GM19397 (cell line): Measurements from ENCODE around the gene NRN1L.
"Not testable (repeated sequence)": the region's sequence is repeated elsewhere in the genome, so short reads cannot be mapped to it uniquely, and the experiment has no call there.

ENCODE experiments used
- ATAC-seq: cut with Tn5 transposase; IDR thresholded peaks from one replicate; pipeline ENCODE4 v1.9.1; 2021; ENCODE audit warnings: mild to moderate bottlenecking, moderate library complexity; ENCODE audit not compliant: unreplicated experiment

The NRN1L gene

DNA sequence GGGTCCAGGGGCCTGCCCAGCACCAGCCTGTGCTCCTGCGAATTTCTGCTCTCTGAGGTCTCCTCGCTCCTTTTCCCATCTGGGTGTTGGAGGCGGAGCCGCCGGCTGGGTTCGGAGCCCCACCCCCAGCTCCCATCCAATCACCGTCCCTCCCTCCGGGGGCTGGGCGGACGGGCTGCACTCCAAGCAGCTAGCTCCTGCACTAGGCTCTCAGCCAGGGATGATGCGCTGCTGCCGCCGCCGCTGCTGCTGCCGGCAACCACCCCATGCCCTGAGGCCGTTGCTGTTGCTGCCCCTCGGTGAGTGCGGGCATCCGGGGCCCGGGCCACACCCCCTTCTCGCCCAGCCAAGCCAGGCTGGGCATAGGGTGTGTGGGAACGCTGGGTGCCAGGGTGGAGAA, at the start of gene NRN1L:
NRN1L (plus strand) TSS at position 202 of the 400 bp plus-strand sequence; CDS start at position 221, 19 bp downstream.
- no peak for ATAC-seq

DNA sequence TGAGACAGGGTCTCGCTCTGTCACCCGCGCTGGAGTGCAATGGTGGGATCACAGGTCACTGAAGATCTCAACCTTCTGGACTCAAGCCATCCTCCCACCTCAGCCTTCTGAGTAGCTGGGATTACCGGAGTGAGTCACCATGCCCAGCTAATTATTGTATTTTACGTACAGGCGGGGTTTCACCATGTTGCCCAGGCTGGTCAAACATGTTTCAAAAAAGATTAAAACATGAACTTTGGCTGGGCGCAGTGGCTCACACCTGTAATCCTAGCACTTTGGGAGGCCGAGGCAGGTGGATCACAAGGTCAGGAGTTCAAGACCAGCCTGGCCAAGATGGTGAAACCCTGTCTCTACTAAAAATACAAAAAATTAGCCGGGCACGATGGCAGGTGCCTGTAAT, 47.5 kb upstream of the NRN1L start:
- ATAC-seq = not testable (repeated sequence)

DNA sequence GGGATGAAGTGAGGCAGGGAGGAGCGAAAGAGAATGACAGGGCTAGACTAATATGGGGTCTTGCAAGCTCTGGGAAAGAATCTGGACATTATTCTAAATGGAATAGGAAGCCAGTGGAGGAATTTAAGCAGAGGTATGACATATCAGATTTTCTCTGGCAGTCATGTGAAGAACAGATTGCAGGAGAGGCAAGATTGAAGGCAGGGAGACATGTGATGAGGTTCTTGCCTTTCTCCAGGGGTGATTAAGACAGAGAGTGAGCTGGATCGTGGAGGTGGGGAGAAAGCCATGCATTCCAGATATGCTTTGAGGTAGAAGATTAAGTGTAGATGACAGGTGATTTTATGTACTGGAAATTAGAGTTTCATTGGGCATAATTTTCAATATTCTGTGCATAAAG, 46.9 kb upstream of the NRN1L start:
- no peak for ATAC-seq

DNA sequence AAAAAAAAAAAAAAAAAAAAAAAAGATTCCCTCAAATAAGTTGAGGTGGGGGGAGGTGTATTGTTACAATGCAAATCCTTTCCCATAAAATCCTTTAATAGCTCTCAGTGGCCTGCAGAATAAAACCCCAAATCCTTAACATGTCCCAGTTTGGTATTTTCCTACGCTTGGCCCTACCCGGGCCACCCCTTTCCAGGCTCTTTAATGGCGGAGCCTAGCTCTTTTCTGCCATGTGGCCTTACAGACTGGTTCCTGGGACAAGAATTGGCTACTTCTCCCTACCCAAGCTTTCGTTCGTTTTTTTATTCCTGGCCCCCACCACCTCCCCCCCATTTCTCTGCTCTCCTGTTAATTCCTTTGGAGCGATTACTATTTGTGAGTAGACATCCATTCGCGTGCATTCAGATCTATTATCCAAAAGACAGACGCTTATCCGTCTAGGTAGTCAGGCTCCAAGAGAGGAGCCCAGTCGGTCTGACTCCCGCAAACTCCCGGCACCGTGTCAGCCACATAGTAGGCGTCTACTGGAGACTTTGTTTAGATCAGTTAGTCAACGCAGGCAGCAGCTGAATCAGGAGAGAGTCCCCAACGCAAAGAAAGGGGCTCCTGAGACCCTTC, 43.4 kb upstream of the NRN1L start:
- no peak for ATAC-seq

DNA sequence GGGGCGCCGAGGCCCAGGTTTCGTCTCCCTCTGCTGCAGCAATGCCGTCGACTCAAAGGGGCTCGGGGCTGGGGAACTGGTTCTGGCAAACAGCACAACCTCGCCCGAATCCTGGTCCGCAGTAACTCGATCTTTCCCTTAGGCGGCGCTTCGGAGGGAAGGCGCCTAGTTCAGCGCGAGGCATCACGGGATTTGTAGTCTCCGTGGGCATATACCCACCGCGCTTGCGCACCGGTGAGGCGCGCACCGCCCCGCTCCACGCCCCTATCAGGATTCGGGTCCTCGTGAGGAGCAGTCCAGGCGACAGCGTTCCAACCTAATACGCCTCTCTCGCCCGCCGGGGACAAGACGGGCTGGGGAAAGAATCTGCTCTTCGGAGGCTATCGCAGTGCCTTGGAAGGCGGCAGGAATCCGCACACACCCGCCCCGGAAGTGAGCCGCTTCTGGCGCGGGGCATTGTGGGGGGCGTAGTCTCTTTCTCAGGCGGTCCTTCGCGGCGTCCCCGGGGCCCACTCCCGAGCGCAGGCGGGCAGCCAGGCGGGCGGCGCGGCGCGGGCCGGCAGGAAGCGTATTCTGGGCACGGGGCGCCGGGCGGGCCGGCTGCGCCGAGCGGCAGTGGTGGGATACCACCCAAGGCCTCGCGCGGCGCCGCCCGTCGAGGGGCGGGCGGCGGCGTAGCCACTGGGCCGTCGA, 42.7 kb upstream of the NRN1L start, which contains the start of gene THAP11:
THAP11 (plus strand) TSS at position 505 of the 693 bp plus-strand sequence. CDS start 235 bp downstream, outside the sequence.
- ATAC-seq = peak; percentile 44

DNA sequence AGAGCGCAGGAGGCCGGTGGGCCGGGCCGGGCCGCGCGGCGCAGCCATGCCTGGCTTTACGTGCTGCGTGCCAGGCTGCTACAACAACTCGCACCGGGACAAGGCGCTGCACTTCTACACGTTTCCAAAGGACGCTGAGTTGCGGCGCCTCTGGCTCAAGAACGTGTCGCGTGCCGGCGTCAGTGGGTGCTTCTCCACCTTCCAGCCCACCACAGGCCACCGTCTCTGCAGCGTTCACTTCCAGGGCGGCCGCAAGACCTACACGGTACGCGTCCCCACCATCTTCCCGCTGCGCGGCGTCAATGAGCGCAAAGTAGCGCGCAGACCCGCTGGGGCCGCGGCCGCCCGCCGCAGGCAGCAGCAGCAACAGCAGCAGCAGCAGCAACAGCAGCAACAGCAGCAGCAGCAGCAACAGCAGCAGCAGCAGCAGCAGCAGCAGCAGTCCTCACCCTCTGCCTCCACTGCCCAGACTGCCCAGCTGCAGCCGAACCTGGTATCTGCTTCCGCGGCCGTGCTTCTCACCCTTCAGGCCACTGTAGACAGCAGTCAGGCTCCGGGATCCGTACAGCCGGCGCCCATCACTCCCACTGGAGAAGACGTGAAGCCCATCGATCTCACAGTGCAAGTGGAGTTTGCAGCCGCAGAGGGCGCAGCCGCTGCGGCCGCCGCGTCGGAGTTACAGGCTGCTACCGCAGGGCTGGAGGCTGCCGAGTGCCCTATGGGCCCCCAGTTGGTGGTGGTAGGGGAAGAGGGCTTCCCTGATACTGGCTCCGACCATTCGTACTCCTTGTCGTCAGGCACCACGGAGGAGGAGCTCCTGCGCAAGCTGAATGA, 42.0 kb upstream of the NRN1L start:
- peak; percentile 9 for ATAC-seq

DNA sequence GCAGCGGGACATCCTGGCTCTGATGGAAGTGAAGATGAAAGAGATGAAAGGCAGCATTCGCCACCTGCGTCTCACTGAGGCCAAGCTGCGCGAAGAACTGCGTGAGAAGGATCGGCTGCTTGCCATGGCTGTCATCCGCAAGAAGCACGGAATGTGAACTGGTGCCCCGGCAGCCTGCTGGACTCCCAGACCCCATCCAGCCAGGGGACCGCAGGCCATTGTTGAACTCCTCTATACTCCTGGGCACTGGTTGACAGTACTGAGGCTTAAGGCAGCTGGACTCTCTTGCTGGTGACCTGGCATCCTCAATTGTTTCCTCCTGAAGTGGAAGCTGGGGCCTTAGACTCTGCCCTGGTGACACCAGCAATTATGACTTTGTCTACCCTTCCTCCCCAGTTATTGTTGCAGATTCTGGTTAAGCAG, 41.3 kb upstream of the NRN1L start:
- no peak for ATAC-seq

DNA sequence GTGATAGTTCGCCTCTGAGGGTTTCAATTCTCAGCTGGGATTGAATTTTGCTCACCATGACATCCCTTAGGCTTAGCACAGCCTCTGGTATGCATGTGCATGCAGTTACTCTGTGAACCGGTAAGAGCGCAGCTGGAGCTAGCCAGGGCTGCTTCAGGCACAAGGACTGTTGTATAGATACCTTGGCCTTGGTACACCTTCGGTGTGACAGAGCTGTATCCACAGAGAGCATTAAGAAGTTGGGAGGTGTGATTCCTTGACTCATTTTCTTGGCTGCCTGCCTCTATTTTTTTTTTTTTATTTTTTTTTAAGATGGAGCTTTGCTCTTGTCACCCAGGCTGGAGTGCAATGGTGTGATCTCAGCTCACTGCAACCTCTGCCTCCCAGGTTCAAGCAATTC, 40.2 kb upstream of the NRN1L start:
- no peak for ATAC-seq

DNA sequence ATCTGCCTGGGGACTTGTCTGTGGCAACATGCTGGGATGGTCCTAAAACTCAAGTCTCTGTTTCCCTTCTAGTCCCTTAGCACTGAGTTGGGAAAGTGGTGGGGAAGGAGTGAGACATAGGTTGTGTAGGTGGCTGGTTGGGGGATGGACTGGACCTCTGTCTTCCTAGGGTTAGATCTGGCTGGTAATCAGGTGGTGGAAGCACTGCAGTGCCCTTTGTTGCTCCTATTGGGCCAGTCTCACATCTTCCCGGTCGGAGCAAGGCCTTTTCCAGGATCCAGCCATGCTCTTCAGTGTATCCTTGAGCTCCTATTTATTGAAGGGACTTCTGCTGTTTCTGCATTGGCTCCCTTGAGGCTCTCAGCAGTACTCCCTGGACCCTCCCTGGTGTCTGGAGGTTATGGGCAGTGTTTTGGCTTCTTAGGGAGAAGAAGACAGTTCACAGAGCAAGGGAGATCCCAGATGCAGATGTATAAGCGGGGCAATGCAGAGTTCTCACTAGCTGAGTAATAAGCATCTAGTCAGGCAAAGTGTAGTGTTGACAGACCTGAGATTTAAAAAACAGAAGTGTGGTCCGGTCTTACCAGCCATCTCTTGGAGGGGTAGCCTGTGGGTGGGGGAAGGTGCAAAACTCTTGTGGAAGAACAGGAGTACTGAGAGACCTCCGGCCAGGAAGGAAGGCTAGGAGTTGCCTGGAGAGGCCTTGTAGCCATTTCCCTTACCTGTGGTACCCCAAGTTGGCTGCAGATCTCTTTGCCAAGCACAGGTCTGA, 39.2 kb upstream of the NRN1L start:
- no peak for ATAC-seq

DNA sequence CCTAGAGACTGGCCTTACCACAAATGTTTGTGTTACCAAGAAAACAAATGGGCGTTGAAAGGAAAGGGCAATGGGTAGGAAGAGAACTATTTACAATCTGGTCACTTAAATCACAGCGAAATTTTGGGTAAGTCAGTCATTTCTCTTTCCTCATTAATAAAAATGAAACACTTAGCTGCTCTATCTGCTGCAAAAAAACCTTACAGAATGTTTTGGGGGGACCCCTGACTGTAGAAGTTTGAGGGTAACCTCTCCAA, 38.7 kb upstream of the NRN1L start:
- ATAC-seq = no peak

DNA sequence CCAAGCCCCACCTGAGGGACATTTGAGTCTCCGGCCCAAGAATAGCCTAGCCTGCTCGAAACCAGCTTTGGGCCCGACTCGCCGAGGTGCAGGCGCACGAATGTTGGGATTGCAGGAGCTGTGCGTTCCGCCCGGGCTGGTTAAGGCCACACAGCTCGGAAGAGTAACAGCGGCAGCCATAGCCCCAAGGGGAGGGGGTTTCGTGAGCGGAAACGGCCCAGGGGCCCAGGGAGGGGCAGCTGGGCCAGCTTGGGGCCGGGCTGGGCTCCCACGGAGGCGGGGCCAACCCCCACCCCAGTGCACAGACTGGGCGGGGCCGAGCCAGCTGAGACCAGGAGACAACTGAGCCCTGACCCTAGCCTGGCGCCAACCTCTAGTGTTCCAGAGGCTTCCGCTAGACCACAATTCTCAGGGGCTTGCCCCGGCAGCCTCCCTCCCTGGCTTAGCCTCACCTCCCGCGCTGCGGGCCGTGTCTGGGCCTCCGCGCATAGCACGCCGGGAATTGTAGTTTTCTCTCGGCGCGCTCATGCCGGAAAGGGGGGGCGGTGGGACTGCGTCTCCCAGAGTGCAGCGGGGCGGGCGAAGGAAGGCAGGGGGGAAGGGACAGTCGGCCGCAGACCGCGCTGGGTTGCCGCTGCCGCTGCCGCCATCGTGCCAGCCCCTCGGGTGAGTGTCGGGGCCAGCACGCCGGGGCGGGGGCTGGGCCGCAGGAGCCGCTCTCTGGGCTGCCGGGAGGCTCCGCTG, 38.2 kb upstream of the NRN1L start, which contains the start of gene NUTF2:
NUTF2 (plus strand) TSS at position 614 of the 744 bp plus-strand sequence. CDS start 18,198 bp downstream, outside the sequence.
- peak; percentile 59 for ATAC-seq

DNA sequence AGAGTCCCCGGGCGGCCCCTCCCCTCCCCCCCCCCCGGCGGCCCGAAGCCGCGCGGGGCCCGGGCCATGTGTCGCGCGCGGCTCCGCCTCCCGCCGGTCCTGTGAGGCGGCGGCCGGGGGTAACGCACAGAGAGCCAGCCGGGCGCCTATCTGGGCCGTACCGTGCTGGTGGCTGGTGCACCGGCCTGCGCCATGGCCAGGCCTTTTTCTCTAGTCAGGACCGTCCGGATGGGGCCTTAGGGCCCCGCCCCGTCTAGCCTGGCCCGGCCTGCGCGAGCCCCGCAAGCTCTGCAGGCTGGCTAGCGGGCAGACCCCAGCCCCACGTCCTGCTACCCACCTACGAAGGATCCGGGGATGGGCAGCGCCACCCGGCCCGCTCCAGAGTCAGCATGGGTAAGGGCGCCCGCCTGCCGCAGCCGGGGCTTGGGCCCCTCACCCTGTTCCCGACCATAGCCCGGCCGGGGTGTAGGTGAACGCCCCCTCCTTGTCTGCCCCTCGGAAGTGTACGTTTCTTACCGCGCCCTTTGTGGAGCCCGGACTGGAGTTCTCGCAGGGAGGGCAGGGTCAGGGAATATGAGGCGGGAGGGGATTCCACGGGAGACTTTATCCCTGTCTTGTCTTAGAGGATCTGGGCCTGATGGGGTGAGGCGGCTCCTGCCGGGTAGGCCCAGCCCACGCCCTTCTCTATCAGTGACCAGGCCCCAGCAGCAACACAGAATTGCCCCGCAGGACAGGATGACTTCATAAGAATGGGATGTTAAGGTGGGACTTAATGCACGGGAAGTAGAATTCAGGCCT, 37.4 kb upstream of the NRN1L start, which contains the start of gene CENPT:
CENPT (minus strand) TSS at position 630 of the 798 bp plus-strand sequence. CDS start 13,834 bp downstream, outside the sequence.
- peak; percentile 43 for ATAC-seq

DNA sequence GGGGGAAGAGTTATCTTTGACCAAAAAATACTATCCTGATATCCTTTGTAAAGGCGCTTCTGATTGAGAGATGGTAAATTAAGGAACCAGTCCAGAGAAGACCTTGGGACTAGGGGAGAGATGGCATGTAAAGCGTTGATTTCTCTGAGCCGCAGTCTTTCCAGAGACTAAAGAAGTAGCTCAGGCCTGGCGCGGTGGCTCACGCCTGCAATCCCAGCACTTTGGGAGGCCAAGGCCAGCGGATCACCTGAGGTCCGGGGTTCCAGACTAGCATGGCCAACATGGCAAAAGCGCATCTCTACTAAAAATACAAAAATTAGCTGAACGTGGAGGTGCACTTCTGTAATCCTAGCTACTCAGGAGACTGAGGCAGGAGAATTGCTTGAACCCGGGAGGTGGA, 36.6 kb upstream of the NRN1L start:
- ATAC-seq = no peak

DNA sequence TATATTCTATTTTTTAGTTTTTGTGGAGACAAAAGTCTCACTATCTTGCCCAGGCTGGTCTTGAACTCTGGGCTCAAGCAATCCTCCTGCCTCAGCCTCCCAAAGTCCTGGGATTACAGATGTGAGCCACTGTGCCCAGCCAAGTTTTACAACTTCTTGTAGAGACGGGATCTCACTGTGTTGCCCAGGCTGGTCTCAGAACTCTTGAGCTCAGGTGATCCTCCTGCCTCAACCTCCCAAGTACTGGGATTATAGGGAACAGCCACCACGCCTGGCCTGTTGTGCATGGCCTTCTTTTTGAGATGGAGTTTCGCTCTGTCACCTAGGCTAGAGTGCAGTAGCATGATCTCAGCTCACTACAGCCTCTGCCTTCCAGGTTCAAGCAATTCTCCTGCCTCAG, 31.0 kb upstream of the NRN1L start:
- ATAC-seq = no peak

DNA sequence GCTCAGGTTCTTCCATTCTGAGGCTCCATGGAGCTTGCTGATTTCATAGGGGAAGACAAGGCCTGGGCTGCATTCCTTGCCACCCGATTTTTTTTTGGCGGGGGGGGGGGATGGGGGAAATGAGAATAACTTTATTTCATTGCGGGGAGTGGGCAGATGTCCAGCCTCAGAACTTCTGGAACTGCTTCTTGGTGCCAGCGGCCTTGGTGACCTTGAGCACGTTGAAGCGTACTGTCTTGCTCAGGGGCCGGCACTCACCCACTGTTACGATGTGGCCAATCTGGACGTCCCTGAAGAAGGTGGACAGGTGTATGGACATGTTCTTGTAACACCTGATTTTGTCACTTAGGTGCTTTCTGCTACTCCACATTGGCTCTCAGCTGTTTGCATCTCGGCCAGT, 28.9 kb upstream of the NRN1L start:
- no peak for ATAC-seq

DNA sequence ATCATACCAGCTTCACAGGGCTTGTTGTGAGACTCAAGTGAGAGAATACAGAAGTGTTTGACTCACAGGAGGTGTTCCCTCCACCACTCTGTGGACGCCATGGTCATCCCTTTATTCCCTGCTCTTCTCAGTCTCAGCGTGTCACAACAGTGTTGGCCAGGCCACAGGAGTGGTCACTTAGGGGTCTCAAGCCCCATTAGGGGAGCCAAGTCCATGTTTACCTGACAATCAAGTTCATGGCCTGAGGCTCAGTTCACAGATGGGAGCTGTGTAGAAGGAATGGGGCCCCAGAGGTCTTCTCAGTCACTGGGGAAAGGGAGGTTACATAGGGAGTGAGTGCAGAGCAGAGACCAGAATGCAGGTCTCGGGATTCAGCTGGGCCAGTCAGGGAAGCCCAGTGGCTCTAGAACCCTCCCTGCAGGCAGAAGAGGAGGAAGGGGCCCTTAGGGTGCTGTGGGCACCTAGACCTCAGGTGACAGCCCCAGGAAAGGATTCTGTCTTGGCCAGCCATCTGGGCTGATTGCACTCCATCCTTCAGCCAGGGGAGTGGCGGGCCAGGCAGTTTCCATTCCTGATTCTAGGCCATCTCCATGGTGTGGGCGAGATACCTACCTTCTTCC, 27.6 kb upstream of the NRN1L start:
- no peak for ATAC-seq

DNA sequence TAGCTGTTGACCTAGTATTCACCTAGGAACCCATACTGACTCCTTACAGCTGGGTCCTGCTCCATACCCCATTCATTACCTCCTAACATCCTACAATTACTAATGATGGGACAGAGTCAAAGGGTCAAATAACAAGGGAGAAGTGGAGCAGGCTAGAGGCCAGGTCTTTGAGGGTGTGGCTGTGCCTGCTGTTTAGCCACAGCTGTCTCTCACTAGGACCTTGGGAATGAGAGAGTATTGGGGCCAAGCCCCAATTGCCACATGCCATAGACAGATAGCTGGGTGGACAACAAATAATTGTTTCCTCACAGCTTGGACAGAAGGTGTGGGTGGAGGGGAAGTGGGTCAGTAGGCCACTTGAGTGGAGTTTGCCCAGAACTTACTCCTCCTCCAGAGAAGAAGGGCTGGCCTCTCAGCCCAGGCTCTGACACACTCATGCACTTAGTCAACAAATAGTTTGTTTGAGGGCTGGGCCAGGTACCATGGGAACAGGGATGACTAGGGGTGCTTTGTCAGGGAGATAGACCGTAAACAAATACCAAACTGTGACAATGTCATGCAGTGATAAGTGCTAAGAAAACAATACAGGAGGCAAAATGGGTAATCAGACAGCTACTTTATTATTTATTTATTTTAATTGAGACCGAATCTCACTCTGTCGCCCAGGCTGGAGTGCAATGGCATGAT, 27.0 kb upstream of the NRN1L start:
- ATAC-seq = no peak

DNA sequence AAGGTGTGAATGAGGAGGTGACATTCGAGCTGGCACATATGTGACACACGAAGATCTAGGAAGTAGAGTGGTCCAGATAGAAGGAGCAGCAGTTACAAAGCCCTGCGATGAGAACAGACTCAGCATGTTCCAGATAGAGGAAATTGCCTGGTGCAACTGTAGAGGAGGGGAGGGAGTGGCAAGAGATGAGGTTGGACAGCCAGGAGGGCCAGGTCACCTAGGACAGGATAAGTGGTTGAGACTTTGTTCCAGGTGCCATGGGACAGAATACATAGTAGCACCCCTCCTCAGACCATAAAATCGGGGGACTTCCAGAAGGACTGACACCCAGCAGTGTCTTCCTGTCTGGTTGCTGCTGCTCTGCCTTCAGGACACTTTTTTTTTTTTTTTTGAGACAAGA, 26.2 kb upstream of the NRN1L start:
- no peak for ATAC-seq
